H1 (cell line): ENCODE data around the gene CADM1. TPM values are rescaled to one million over a fixed set of nuclear protein-coding genes. Genes with fewer than 3 reads are reported as not detected.

ENCODE experiments used
- CTCF ChIA-PET: fragments of 300-600 bp; sonication (Branson Sonifier 250); formaldehyde crosslinking; loops from one replicate; lab custom pipeline; 2021; ENCODE audit not compliant: partially characterized antibody; lab: Charles Lee
- POLR2A ChIA-PET: fragments of 300-600 bp; sonication (Branson Sonifier 250); formaldehyde crosslinking; loops from one replicate; lab custom pipeline; 2021; ENCODE audit warnings: inconsistent platforms; ENCODE audit not compliant: partially characterized antibody; lab: Charles Lee
- DNase-seq, 2 experiments: peaks; one replicate each; pipeline versions ENCODE4 v3.0.0 to v3.0.0-alpha.2; 2010 to 2022; ENCODE audit warnings: low spot score in 2 of 2, low read depth in 1 of 2, mixed read lengths in 1 of 2
- FAIRE-seq: peaks from 2 replicates; lab custom pipeline; 2011; peaks lifted over from hg19 to GRCh38; lab: Jason Lieb, UNC
- H2AFZ ChIP-seq: 2 replicates; pipeline ENCODE4 v1.8.1; 2012; ENCODE audit warnings: low read length, inconsistent platforms
- H2AK5ac ChIP-seq: 2 replicates; pipeline ENCODE4 v1.6.1; 2013; ENCODE audit warnings: low read depth, low read length
- H2BK120ac ChIP-seq: replicated peaks from 2 replicates; pipeline ENCODE3; 2013; ENCODE audit warnings: low read depth, low read length, inconsistent platforms
- H2BK12ac ChIP-seq: 2 replicates; pipeline ENCODE4 v1.6.1; 2013; ENCODE audit warnings: low read depth, low read length
- H2BK15ac ChIP-seq: 2 replicates; pipeline ENCODE4 v1.6.1; 2013; ENCODE audit warnings: low read length
- H2BK20ac ChIP-seq: 2 replicates; pipeline ENCODE4 v1.6.1; 2013; ENCODE audit warnings: low read length
- H2BK5ac ChIP-seq: 2 replicates; pipeline ENCODE4 v1.6.1; 2013; ENCODE audit warnings: low read depth, low read length
- H3K14ac ChIP-seq: 2 replicates; pipeline ENCODE4 v1.6.1; 2013; ENCODE audit warnings: inconsistent platforms; ENCODE audit not compliant: insufficient read length
- H3K18ac ChIP-seq: 2 replicates; pipeline ENCODE4 v1.6.1; 2013; ENCODE audit warnings: low read length; ENCODE audit errors: extremely low read depth
- H3K23ac ChIP-seq: 2 replicates; pipeline ENCODE4 v1.6.1; 2013; ENCODE audit warnings: inconsistent platforms; ENCODE audit not compliant: insufficient read length
- H3K23me2 ChIP-seq: 2 replicates; pipeline ENCODE4 v1.6.1; 2013; ENCODE audit warnings: low read depth, low read length
- H3K27ac ChIP-seq: 2 replicates; pipeline ENCODE4 v1.6.1; 2011; ENCODE audit warnings: low read depth, low read length, inconsistent platforms
- H3K27me3 ChIP-seq, 4 experiments: replicated peaks in 1 of 4; 1 replicate in 1 of 4; 2 replicates in 3 of 4; pipeline versions ENCODE4 v1.6.1 to v1.8.1; 2011 to 2013; ENCODE audit warnings: low read length in 3 of 4, mild to moderate bottlenecking in 3 of 4, inconsistent platforms in 2 of 4, mixed read lengths in 2 of 4, moderate library complexity in 1 of 4; ENCODE audit not compliant: control insufficient read depth in 3 of 4, insufficient read depth in 3 of 4; ENCODE audit errors: extremely low read depth in 1 of 4
- H3K36me3 ChIP-seq, 4 experiments: 2 replicates each; pipeline versions ENCODE4 v1.6.1 to v1.8.1; 2011 to 2013; ENCODE audit warnings: mild to moderate bottlenecking in 4 of 4, low read length in 3 of 4, moderate library complexity in 2 of 4, control low read depth in 1 of 4, inconsistent platforms in 1 of 4; ENCODE audit not compliant: insufficient read depth in 4 of 4, control insufficient read depth in 2 of 4
- H3K4ac ChIP-seq: replicated peaks from 2 replicates; pipeline ENCODE3; 2013; ENCODE audit warnings: low read length, low read depth, mixed read lengths, inconsistent platforms; ENCODE audit not compliant: insufficient read length
- H3K4me1 ChIP-seq, 4 experiments: replicated peaks in 1 of 4; 1 replicate in 1 of 4; 2 replicates in 3 of 4; pipeline versions ENCODE4 v1.6.1 to v1.8.1; 2011 to 2013; ENCODE audit warnings: low read length in 3 of 4, inconsistent platforms in 2 of 4, mixed read lengths in 1 of 4; ENCODE audit not compliant: insufficient read depth in 4 of 4, control insufficient read depth in 3 of 4
- H3K4me2 ChIP-seq, 2 experiments: 2 replicates each; pipeline versions ENCODE4 v1.6.1 to v1.8.1; 2011 to 2013; ENCODE audit warnings: low read depth in 2 of 2, low read length in 2 of 2, control low read depth in 1 of 2, inconsistent platforms in 1 of 2, mild to moderate bottlenecking in 1 of 2; ENCODE audit not compliant: insufficient read depth in 1 of 2
- H3K4me3 ChIP-seq, 4 experiments: fragments of 200-600, 300-600 bp in 1 of 4; sonication (generic), shearing (Covaris generic), sonication (Bioruptor Twin) in 1 of 4; 2 replicates each; pipeline versions ENCODE4 v1.5.1 to v1.8.1; 2011 to 2016; ENCODE audit warnings: low read length in 4 of 4, low read depth in 3 of 4, control low read depth in 2 of 4, inconsistent platforms in 2 of 4, mild to moderate bottlenecking in 2 of 4, mixed read lengths in 1 of 4, moderate library complexity in 1 of 4; ENCODE audit not compliant: insufficient read depth in 2 of 4; ENCODE audit errors: extremely low read depth in 1 of 4
- H3K56ac ChIP-seq: replicated peaks from 2 replicates; pipeline ENCODE3; 2013; ENCODE audit warnings: low read depth, mild to moderate bottlenecking, mixed read lengths, low read length, inconsistent platforms; ENCODE audit not compliant: insufficient read length
- H3K79me1 ChIP-seq: 2 replicates; pipeline ENCODE4 v1.6.1; 2013; ENCODE audit warnings: low read depth, low read length, control low read depth
- H3K79me2 ChIP-seq, 2 experiments: 2 replicates each; pipeline versions ENCODE4 v1.6.1 to v1.8.1; 2012 to 2013; ENCODE audit warnings: low read length in 2 of 2, mild to moderate bottlenecking in 2 of 2, inconsistent platforms in 1 of 2; ENCODE audit not compliant: insufficient read depth in 2 of 2, control insufficient read depth in 1 of 2
- H3K9ac ChIP-seq, 4 experiments: replicated peaks in 1 of 4; 1 replicate in 1 of 4; 2 replicates in 3 of 4; pipeline versions ENCODE4 v1.6.1 to v1.8.1; 2011 to 2013; ENCODE audit warnings: low read depth in 3 of 4, low read length in 3 of 4, control low read depth in 2 of 4, mild to moderate bottlenecking in 2 of 4, moderate library complexity in 2 of 4, inconsistent platforms in 1 of 4; ENCODE audit errors: extremely low read depth in 1 of 4
- H3K9me3 ChIP-seq, 2 experiments: 2 replicates each; pipeline versions ENCODE4 v1.6.1 to v1.8.1; 2012 to 2013; ENCODE audit warnings: mild to moderate bottlenecking in 2 of 2, moderate library complexity in 2 of 2, control low read depth in 1 of 2, inconsistent platforms in 1 of 2, low read depth in 1 of 2, low read length in 1 of 2, mixed read lengths in 1 of 2; ENCODE audit not compliant: insufficient read depth in 2 of 2
- H4K20me1 ChIP-seq, 2 experiments: replicated peaks in 1 of 2; 2 replicates each; pipeline versions ENCODE3 to v1.8.1; 2011 to 2013; ENCODE audit warnings: inconsistent platforms in 2 of 2, low read length in 2 of 2, mild to moderate bottlenecking in 1 of 2; ENCODE audit not compliant: insufficient read depth in 2 of 2, control insufficient read depth in 1 of 2
- H4K5ac ChIP-seq: 2 replicates; pipeline ENCODE4 v1.6.1; 2013; ENCODE audit warnings: low read length, low read depth, mixed read lengths, inconsistent platforms; ENCODE audit not compliant: insufficient read length
- H4K8ac ChIP-seq: 2 replicates; pipeline ENCODE4 v1.8.0; 2013; ENCODE audit warnings: mild to moderate bottlenecking, moderate library complexity, low read length, inconsistent platforms; ENCODE audit not compliant: insufficient read depth; ENCODE audit errors: extremely low read depth
- H4K91ac ChIP-seq: replicated peaks from 2 replicates; pipeline ENCODE3; 2013; ENCODE audit warnings: low read length, mixed read lengths, inconsistent platforms; ENCODE audit not compliant: insufficient read length
- ASH2L ChIP-seq: fragments of 200-600, 300-600 bp; sonication (generic); IDR thresholded peaks from one replicate; pipeline ENCODE4 v1.7.1; 2017; ENCODE audit warnings: low read length
- EP300 ChIP-seq, 2 experiments: IDR thresholded peaks; 1 replicate in 1 of 2; 2 replicates in 1 of 2; pipeline ENCODE4 v1.6.1; 2011 to 2012; ENCODE audit warnings: low read depth in 2 of 2, low read length in 2 of 2, mild to moderate bottlenecking in 2 of 2, borderline replicate concordance in 1 of 2, inconsistent platforms in 1 of 2, moderate library complexity in 1 of 2
- EZH2 ChIP-seq: fragments of 200-600 bp; sonication (generic); IDR thresholded peaks from 2 replicates; pipeline ENCODE4 v1.7.1; 2012; ENCODE audit warnings: low read depth, mild to moderate bottlenecking, moderate library complexity, low read length, inconsistent platforms; ENCODE audit not compliant: severe bottlenecking
- SP2 ChIP-seq: IDR thresholded peaks from 2 replicates; pipeline ENCODE4 v1.6.1; 2012; ENCODE audit warnings: mild to moderate bottlenecking, low read length, inconsistent platforms
- SP4 ChIP-seq: IDR thresholded peaks from 2 replicates; pipeline ENCODE4 v1.6.1; 2012; ENCODE audit warnings: low read length, inconsistent platforms
- TCF12 ChIP-seq: IDR thresholded peaks from 2 replicates; pipeline ENCODE4 v1.6.1; 2011; ENCODE audit warnings: low read depth, mild to moderate bottlenecking, low read length
- WGBS, 2 experiments: shearing (Covaris generic) in 1 of 2; methylation state at CpG; one replicate each; pipeline versions ENCODE4 v1.1.6 to v1.1.7; 2013 to 2015; ENCODE audit warnings: low lambda C conversion rate in 2 of 2, mixed read lengths in 2 of 2, inconsistent platforms in 1 of 2, low coverage in 1 of 2, missing lambda C conversion rate in 1 of 2; ENCODE audit not compliant: insufficient replicate concordance in 2 of 2, insufficient coverage in 1 of 2, insufficient read length in 1 of 2; ENCODE audit errors: extremely low coverage in 1 of 2, missing lambda C conversion rate in 1 of 2; 5-methylcytosine and 5-hydroxymethylcytosine counted together
- polyA plus RNA-seq, 7 experiments: library from polyadenylated mRNA; depleted of rRNA in 3 of 7; stranded (reverse) in 5 of 7; unstranded in 2 of 7; fragments of >200 nt in 5 of 7; fragments of 200-250 nt in 2 of 7; gene quantifications; 1 replicate in 5 of 7; 2 replicates in 1 of 7; 4 replicates in 1 of 7; pipeline versions ENCODE4 v1.2.1 to v1.2.3, GENCODE V29; 2011 to 2013; ENCODE audit warnings: missing spikeins in 2 of 7, mixed read lengths in 2 of 7
- total RNA-seq: library from RNA; stranded (reverse); fragmentation: NEBNext Ultra II Directional; extraction: Animal tissue kit (Norgen Biotek cat#: 25700); gene quantifications from 2 replicates; pipeline ENCODE4 v1.2.1, GENCODE V29; 2021

The CADM1 gene
- total and polyA plus RNA-seq, 2 of the 8 experiments (the other 6 are each of a cell fraction or from before 2014, with no cell fraction given), result 8.3 to 25.3 TPM

DNA sequence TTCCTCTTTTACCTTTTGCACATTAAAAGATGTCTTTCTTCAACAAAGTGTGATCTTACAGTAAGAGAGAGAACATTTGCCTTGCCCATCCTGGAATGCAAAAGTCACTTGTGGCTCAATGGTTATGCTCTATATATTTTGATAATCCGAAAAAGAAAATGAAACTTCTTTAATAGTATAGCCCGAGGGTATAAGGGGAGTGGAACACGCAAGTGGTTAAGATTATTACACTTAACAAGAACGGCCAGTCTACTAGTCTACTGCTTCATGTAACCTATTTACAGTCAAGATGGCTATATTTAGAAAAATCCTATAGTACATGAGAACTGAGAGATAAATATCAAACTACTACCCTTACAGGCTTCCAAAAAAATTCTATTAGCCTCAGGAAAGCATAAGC lies 86.1 kb downstream of the CADM1 start:
- H4K8ac ChIP-seq, result no peak overlapping the region
- H3K27me3 ChIP-seq, result no peaks in the 10 kb centered on the region
- ChIA-PET CTCF (no interaction called here), POLR2A (no interaction called here)
- no peaks in the 10 kb centered on the region for H3K9me3 ChIP-seq
- DNase-seq (no peak), FAIRE-seq (no peak)
- H2BK5ac ChIP-seq, result no peak overlapping the region
- H3K23me2 ChIP-seq, result no peaks in the 10 kb centered on the region
- peaks cover 0 to 8% (median 3%) of the 10 kb centered on the region in 4 experiments; a peak in 3 of 7 replicates for H3K4me1 ChIP-seq
- H3K79me1 ChIP-seq, result no peaks in the 10 kb centered on the region
- no peak overlapping the region for H4K5ac ChIP-seq
- no peak overlapping the region for H2BK20ac ChIP-seq
- no peak overlapping the region for H3K56ac ChIP-seq
- no peak overlapping the region for H2BK120ac ChIP-seq
- no peak overlapping the region for H3K4me3 ChIP-seq
- no peak overlapping the region for H3K9ac ChIP-seq
- no peak overlapping the region for H3K4ac ChIP-seq
- H2BK12ac ChIP-seq, result no peak overlapping the region
- H3K79me2 ChIP-seq, result no peaks in the 10 kb centered on the region
- H3K27ac ChIP-seq, result no peak overlapping the region
- H3K36me3 ChIP-seq, result no peaks in the 10 kb centered on the region
- H3K23ac ChIP-seq, result no peak overlapping the region
- WGBS, 2 experiments, result 89% methylated on average over 4 of the region's 4 CpGs; no CpG with 5 or more reads in 1 of the 2 experiments
- no peak overlapping the region for H3K18ac ChIP-seq
- H4K20me1 ChIP-seq, result no peaks in the 10 kb centered on the region
- H2AFZ ChIP-seq, result no peak overlapping the region
- H2AK5ac ChIP-seq, result no peak overlapping the region
- no peak overlapping the region for H3K4me2 ChIP-seq
- TF ChIP-seq EZH2, result no peak
- TF ChIP-seq EP300 (IDR thresholded peaks at IDR 0.05; ENCODE audit: borderline replicate concordance in 1 of 2, low read depth in 2 of 2, low read length in 2 of 2), result no peak
- TF ChIP-seq SP4, result no peak
- TF ChIP-seq TCF12, result no peak
- no peak for TF ChIP-seq ASH2L
- TF ChIP-seq SP2, result no peak
- H4K91ac ChIP-seq, result no peak overlapping the region
- no peak overlapping the region for H3K14ac ChIP-seq
- no peak overlapping the region for H2BK15ac ChIP-seq
